GM19397 (cell line): ENCODE data around the gene CHURC1.

ENCODE experiments used
- ATAC-seq: cut with Tn5 transposase; IDR thresholded peaks from one replicate; pipeline ENCODE4 v1.9.1; 2021; ENCODE audit warnings: mild to moderate bottlenecking, moderate library complexity; ENCODE audit not compliant: unreplicated experiment

The CHURC1 gene

DNA sequence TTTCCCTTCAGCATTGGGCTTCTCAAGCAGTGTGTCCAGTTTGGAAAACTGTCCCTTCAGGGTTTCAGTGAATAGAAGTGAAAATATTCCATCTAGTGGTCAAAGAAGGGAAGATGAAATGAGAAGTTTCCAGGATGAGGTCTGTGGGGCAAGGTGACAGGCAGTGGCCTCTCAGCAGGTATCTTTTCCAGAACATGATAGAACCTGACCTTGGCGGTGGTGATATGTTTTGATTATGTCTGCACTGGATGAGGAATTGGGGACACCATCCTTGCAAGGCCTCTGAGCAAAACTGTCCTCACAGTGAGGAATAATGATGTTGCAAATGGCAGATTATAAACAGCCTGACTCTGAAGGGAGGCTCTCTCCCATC, 23.6 kb downstream of the CHURC1 start:
- no peak for ATAC-seq

DNA sequence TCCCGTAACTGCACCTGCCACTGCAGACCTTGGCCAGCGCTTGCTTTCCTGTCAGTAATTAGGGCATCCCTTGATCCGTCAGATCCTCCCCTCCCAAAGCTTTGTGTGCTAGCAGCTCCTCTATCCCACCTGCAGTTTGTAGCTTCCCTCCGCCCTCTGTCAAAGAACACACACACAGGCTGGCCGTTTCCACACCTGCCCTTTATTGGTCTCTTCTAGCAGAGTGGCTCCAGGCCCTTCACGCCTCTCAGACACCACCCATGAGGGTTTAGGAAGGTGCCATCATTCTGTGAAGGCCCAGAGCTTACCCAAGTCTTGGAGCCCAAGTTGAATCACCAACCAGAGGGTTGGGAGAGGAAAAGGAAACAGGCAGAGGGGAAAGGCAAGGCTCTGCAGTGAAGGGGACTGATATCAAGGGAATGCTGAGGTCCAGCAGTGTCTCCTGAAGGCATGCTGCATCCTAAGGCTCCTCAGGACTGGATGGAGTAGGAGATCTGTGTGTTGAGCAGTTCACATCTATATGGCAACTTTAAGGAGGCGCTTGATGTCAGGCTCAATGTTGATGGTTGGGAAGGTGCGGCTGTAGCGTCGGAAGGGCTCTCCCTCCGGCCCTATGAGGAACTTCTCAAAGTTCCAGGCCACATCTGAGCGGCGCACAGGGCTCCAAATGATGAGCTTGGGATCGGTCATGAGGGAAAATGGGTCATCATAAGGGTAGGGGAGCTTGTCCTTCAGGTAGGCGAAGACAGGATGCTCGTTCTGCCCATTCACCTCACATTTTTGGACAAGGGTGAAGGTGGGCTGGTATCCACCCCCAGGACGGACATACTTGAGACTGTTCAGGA, 24.9 kb downstream of the CHURC1 start:
- no peak for ATAC-seq

DNA sequence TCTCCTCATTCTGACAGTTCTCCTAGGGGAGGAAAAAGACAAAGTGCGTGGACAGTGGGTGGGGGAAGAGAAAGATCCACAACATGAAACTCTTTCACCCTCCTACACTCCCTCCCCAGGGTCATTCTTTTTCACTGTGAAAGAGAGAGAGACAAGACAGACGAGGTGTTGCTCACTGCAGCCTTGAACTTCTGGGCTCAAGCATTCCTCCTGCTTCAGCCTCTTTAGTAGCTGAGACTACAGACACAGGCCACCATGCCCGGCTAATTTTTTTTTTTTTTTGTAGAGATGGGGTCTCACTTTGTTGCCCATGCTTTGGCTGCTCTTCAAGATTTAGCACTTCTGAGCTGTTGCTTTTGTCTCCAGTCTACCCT, 25.5 kb downstream of the CHURC1 start:
- ATAC-seq = no peak

- ATAC-seq = no peak
These were observed 26.2 kb downstream of the CHURC1 start for GRCh38 chr14:64940336-64940910.

- no peak for ATAC-seq
These were observed 28.4 kb downstream of the CHURC1 start, which contains the start of gene GPX2 for GRCh38 chr14:64942531-64943111. Gene GPX2, minus strand, starts transcription at chr14:64942745. Its CDS starts 19 bp downstream, at chr14:64942726.

GRCh38 chr14:64943556-64943955, 29.3 kb downstream of the CHURC1 start:
- ATAC-seq = no peak

- ATAC-seq = no peak
These were observed 29.8 kb downstream of the CHURC1 start for GRCh38 chr14:64944041-64944440.

DNA sequence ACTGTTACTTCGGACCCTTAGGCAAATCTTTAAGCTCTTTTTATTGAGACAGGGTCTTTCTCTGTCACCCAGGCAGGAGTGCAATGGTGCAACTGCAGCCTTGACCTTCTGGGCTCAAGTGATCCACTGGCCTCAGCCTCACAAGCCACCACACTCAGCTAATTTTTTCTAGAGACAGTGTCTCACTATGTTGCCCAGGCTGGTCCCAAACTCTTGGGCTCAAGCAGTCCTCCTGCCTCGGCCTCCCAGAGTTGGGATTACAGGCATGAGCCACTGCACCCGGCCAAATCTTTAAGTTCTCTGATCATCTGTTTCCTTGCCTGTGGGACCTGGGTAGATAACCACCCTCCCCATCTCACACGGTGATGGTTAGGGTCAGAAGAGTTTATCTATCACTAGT, 30.6 kb downstream of the CHURC1 start:
- no peak for ATAC-seq

GRCh38 chr14:64945431-64946178, 31.4 kb downstream of the CHURC1 start:
- ATAC-seq = no peak

- no peak for ATAC-seq
These were observed 32.2 kb downstream of the CHURC1 start for GRCh38 chr14:64946310-64947045.

DNA sequence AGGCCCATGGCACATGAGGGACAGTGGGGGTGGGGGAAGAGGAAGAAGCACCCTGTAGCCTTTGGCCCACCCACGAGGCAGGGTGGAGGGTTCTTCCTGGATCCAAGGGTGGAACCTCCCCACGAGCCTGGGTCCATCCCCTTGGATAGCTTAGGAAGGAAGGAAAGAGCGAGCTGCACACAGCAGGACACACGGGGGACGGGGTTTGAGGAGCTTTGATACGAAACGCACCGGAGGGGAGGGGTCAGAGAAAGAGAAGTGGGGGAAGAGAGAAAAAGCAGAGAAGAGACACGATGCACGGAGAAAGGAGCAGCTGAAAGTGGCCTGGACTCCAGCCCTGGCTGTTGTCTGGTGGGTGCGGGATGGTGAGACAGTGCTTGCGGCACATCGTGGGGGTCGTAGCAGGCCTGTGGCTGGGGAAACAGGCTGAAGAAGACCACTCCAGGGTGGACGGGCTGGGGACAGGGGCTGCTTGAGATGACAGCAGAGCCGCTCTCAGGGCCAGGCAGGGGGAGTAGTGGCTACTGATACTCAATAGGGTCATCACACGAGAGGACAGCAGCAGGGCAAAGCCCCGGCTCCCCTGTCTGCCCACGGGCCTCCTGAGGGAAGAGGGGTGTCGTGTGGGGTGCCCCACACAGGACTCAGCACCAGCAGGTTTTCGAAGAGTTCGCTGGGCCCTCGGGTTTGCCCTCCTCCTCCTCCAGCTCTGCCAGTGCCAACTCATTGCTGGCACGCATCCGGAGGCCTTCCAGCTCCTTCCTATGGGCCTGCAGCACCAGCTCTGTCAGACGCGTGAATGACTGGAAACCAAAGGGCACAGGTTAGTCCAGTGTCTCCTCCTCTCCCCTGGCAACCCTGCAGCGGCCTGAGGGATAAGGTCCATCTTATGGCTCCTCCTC, 33.7 kb downstream of the CHURC1 start:
- no peak for ATAC-seq

GRCh38 chr14:64948612-64949210, 34.5 kb downstream of the CHURC1 start:
- ATAC-seq = no peak

- ATAC-seq = no peak
These were observed 36.6 kb downstream of the CHURC1 start for GRCh38 chr14:64950889-64951288.

GRCh38 chr14:64951291-64951690, 37.0 kb downstream of the CHURC1 start:
- ATAC-seq = no peak

GRCh38 chr14:64951724-64952123, 37.5 kb downstream of the CHURC1 start:
- no peak for ATAC-seq

- ATAC-seq = no peak
These were observed 38.5 kb downstream of the CHURC1 start for GRCh38 chr14:64952598-64953309.

DNA sequence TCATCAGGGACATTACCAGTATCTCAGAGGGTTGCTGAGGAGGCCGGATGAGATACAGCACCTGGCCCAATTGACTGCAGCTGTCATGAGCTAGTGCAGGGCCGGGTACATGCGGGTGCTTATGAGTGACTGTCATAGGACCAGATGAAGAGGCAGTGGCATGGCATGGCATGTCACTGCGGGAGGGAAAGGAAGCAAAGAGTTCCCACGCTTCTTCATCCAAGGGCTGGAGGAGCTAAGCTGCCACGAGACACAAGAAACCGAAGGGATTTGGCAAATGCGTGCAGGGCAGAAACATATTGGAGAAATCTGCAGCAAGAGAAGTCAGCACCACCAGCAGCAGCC, 39.0 kb downstream of the CHURC1 start:
- ATAC-seq = no peak

- ATAC-seq = no peak
These were observed 39.4 kb downstream of the CHURC1 start for GRCh38 chr14:64953661-64954060.
